GM21825 (cell line): ENCODE measurements around the gene PASD1.
"Not testable (repeated sequence)": the region's sequence is repeated elsewhere in the genome, so short reads cannot be mapped to it uniquely, and the experiment has no call there.

Experiments
- ATAC-seq: cut with Tn5 transposase; IDR thresholded peaks from one replicate; pipeline ENCODE4 v1.9.1; 2021; ENCODE audit warnings: mild to moderate bottlenecking, moderate library complexity; ENCODE audit not compliant: unreplicated experiment

PASD1 gene

DNA sequence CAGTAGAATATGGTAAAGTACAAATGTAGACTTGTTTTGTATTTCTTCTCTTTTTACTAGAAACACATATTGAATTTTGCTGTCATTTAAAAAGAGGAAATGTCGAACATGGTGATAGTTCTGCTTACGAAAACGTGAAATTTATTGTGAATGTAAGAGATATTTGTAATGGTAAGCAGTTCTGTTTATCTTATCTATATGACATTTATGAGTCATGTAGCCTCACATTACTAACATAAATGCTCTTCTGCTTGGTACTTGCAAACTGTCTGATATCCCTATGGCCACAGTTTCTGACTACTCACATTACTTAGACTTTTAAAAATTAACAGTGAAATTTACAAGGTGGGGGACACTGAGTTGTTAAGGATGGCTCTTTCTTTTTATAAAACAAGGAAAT lies 57.9 kb downstream of the PASD1 start:
- ATAC-seq, result no peak

DNA sequence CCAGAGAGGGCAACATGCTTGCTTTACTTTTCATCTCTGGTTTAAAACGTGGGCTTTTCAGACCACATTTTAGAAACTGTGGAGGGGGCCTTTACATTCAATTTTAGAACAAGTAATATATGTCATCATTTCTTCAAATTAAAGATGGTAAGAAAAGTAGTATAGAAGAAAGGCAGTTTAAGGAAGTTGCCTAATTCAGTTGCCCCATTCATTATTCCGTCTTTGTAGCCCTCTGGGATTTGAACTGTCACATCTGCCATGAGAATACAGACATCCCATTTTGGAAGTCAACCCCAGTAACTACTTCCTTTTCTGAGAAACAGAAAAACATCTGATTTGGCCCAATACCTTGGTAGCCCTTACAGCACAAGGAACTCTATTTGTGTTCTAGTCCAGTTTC lies 61.2 kb downstream of the PASD1 start:
- no peak for ATAC-seq

DNA sequence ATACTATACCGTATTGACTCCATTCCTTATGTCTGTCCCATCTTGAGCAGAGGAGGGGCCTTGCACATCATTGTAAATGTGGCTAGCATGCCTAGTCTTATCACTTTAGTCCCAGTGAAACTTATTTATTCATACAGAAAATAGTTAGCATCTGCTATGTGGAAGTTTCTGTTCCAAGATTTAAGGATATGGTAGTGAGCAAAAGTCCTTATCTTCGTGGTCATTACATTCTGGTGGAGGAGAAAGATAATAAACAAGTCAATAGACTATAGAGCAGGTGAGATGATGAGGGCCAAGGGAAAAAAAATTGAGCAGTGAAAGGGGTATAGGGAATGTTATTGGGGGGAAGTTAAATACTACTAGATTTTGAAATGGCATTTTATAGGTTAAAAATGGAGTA lies 68.3 kb downstream of the PASD1 start:
- no peak for ATAC-seq

DNA sequence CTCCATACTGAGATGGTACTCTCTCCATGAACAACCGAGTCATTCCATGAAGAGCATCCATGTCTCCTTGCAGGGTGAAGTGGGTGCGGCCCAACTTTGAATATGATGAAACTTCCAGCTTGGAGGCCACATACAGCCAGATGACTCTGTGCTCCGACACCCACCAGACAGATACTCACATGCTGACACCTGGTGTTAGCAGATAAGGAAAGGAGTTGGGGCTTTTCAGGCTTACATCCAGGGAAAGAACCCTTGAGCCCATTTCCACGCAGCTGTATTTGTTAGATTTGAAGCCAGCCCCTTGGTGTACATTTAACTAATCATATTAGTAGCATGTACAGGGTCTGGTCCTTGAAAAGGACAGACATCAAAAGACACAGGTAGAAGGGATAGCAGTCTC lies 69.7 kb downstream of the PASD1 start:
- ATAC-seq, result no peak

DNA sequence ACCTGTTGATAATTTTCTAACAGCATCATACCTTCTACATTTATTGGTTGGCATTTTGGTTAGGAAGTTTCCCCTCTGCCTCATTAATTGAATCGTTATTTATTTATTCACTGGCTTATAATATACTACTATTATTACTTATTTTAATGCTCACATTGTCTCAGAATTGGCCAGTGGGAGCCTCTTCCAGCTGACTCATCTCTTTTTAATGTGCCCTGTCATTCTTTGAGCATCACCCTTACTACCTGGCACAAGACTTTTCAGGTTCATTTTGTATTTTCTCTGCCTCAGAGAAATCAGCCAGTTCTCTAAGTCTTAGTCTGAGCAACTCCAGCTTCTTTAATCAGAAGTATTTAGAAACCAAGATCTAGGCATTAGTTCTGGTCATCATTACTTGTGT lies 71.5 kb downstream of the PASD1 start:
- no peak for ATAC-seq

DNA sequence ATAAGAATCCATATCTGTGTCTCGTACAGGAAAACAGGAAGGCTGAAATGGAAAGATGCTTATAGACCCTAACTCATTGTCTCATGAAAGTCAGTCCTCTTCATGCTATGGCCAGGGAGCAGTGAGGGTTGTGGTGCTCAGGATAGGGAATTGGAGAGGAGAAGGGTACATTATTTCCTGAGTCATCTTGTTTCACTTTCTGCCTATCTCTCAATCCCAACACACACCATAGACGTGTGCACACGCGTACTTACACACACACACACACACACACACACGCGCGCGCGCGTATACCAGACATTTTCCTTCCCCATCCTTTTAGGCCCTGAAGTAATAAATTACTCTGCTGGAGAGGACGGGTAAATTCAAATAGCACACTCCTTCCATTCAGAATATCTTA lies 78.1 kb downstream of the PASD1 start:
- no peak for ATAC-seq

DNA sequence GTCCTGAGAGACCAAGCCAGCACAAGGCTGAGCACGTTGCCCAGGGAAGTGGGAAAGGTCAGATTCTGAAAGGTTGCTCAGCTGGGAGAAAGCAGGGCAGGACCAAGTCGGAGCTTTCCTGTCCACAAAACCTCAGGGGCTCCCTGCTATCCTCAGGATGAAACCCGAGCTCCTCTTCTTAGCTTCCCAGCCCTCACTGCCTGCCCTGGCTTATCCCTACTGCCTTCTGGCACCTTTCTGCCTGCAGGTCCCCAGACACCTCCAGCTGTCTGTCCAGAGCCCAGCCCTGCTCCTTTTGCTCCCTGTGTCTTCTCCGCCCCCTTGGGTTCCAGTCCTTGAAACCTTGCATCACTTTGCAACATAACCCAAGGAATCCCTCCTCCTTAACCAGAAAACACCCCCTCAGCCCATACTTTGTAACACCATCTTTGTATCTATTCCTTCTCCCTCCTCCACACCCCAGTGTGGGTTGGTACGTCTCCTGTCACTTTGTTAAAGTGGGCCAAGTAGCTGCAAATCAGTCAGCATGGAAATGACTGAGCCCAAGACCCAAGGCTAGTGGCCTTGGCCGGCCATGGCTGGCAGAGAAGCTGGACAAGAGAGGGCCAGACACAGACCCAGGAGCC lies 111.8 kb downstream of the PASD1 start:
- ATAC-seq, result no peak

DNA sequence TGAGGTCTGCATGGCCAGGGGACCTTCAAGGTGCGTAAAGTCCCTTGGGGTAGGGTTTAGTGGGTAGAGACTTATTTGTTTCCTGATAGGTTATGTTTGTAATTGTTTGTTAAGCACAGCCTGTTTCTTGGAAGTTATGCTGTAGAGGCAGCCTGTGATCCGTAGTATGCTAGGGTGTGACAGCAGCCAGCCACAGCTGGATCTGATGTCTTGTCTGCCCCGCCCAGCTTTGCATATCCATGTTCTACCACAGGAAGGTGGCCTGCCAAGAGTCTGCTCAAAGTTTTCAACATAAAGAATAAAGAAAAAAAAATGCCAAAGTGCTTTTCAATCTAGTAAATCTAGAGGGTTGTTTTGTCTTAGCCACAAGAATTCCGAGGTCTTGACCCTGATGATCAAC lies 112.7 kb downstream of the PASD1 start:
- no peak for ATAC-seq

DNA sequence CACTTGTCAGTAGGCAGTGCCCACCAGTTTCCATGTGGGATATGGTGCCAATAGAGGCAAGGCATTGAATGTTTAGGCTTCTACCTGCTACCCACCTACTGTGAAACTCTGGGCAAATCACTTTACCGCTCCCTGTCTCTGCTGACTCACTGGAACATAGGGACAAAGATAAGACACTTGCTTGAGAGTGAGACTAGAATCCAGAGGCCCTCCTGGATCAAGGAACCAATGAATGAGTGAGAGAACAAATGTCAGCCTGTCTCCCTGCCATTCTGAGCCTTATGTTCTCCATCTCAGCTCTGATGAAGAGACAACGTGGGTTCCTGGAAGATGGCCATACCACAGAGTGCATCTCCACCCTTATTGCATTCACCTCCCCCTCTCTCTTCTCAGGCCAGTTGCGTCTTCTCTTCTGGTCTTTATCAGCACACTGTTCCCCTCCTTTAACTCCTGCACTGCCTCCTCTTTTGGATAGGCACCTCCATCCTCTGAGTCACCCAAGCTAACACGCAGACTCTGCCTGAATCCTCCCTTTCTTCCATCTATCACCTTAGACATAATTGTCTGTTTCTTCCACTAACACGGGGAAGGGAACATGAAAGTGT lies 116.4 kb downstream of the PASD1 start:
- ATAC-seq, result no peak

DNA sequence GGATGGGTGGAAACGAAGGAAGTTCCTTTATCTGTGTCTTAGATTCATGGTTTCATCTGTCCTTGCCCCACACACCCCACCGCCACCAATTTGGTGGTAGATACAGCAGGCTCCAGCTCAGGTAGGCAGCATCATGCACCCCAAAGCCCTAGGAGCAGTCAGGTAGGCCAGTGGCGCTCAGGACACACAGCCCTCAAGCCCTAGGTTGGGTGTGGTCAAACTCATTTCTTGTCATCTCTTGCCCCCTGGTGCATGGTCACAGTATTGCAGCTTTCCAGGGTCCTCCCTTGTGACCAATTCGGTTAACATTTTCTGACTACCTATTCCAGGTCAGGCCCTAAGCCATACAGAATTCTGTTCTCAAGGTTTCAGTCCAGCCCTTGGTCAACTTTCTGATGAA lies 117.3 kb downstream of the PASD1 start:
- ATAC-seq, result peak; percentile 89

DNA sequence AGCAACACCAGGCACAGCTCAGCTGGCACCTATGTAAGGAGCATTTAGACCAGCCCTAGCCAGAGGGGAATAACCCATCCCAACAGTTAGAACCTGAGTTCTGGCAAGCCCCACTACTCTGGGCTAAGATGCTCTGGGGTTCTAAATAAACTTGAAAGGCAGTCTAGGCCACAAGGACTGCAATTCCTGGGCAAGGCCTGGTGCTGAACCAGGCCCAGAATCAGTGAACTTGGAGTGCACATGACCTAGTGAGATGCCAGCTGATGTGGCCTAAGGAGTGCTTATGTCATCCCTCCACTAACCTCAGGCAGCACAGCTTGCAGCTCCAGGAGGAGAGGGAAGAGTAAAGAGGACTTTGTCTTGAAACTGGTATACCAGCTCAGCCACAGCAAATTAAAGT lies 124.2 kb downstream of the PASD1 start:
- ATAC-seq, result no peak

DNA sequence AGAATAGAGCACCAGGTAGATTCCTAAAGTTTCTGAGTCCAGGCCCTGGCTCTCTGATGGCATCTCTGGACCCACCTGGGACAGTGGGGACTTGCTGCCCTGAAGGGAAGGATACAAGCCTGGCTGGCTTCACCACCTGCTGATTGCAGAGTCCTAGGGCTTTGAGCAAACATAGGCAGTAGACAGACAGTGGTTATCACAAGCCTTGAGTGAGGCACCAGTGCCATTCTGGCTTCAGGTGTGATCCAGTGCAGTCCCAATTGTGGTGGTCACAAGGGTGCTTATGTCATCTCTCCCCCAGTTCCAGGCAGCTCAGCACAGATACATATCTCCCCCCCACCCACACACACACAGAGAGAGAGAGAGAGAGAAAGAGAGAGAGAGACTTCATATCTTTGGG lies 125.2 kb downstream of the PASD1 start:
- no peak for ATAC-seq

DNA sequence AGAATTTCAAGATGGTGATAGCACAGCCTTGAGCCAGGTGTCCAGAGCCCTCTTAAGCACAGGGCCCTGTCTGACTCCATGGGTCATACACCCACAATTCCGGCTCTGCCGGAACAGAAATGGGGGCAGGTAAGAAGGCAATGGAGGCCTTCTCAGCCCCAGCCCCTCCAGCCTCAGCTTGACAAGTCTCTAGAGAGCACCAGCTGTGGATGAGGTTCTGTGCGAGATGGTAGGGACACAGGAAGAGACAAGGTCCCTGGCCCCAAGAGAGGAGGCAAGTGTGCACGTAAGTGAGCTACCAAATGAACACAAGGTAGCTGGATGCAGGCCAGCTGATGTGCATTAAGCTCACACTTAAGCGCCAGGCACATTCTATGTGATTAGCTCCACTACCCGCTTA lies 129.3 kb downstream of the PASD1 start:
- ATAC-seq, result no peak

DNA sequence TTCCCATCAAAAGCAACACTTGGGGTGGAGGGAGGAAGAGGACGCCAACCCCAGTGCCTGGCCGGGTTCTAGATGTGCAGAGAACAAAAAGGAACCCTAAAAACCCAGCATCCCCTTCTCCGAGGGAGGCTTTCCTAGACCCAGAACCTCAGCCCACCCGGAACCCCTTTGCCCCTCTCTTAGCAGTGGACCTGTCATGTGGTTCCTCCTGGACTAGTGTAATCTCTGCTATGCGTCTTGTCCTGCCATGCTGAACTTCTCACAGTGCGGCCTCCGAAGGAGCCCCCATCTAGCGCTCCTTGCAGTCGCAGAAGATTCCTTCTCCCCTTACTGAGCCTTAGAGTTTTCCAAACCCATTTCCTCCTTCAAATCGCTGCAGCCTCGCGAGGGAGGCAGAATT lies 130.6 kb downstream of the PASD1 start:
- ATAC-seq, result no peak

DNA sequence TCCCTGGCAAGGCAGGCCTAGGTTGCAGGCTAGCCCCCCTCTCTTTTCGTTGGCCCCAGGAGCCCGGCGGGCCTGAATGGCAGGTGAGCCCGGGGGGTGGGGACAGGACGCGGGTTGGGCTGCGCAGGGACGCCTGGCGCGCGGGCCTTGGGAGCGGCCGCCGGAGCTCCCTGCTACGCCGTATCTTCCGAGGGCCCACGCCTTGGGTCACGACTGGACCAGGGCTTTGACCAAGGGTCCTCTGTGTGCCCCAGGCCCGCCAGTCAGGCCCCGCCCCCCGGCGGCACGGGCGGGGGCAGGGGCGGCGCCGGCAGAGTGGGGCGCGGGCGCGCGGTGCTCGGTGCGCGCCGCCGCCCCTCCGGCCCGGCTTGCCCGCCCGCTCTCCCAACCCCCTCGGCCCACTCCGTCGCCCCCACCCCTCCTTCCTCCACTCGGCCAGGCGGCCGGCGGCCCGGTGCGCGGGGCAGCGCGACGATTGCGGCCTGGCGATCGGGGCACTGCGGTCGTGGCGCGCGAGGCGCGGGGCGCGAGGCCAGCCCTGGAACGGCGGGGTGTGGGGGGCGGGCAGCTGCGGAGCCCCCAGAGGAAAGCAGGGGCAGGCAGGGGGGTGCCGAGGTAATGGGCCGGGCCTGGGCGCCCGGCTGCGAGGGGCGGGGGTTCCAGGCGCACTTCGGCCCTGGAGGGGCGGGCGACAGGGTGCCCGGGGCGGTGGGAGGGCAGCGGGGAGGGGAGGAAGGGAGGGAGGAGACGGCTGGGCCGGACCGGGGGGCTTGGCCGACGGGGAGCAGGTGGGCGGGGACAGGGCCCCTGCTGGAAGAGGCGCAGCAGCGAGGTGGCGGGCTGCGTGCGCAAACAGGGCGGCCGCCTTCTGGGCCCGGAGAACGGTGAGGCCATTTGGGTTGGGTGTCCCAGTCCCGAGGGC lies 131.4 kb downstream of the PASD1 start, which contains the start of gene PRRG3:
Gene PRRG3, plus strand, starts transcription at position 798 of the 922 bp plus-strand sequence. CDS start 3,357 bp downstream, outside the sequence.
- no peak for ATAC-seq

DNA sequence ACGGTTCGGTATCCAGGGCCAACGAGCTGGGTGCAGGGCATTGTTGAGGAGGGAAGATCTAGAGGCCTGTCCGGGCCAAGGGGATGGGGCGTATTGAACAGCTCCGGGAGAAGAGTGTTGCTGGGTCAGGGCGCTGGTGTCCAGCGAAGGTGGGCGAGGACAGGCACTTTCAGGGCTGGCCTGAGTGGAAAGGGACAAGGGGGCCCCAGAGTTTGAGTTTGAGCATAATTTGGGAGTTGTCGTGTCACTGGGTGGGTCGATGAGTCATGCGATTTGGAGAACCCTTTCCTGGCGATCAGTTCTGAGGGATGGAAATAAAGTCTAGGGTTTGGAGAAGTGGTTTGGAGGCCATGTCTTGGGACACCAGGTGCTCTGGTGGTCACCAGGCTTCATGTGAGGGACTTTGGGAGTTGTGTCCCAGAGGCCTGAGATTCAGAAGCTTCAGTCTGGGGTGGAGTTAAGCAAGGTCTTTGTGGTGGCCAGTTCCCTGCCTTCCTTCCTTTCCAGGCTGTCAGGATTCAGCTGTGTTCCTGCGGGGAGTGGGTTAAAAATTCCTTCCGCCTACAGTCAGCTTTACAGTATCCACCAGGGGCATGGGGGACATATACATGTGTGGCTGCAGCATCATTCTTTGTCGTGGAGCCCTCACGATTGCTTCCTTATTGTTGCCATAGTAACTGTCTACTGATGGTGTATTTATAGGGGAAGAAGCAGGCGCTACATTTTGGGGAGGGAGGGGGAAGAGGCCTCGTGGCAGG lies 132.3 kb downstream of the PASD1 start:
- no peak for ATAC-seq

DNA sequence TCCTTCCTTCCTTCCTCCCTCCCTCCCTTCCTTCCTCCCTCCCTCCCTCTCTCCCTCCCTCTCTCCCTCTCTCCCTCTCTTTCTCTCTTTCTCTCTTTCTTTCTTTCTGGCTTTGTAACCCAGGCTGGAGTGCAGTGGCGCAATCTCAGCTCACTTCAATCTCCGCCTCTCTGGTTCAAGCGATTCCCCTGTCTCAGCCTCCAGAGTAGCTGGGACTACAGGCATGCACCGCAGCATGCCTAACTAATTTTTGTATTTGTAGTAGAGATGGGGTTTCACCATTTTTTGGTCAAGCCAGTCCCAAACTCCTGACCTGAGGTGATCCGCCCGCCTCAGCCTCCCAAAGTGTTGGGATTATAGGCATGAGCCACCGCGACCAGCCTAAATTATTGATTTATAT lies 133.6 kb downstream of the PASD1 start:
- ATAC-seq, result not testable (repeated sequence)

DNA sequence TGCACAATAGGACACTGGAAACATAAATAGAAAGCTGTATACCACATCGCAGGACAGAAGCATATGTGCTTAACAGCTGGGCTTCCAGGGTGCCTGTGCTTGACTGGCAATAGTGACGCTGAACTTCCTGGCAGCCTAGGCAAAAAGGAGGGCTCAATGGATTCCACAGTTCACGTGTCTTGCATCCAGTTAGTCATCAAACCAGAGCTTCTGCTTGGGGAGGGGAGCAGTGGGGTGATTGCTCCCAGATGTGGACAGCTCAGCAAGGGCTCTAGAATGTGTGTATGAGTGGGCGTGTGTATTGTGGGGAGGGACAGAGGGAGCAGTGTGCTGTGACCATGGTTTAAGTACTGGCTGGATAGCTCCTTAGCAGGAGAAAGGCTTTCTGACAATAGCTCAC lies 134.0 kb downstream of the PASD1 start:
- no peak for ATAC-seq

DNA sequence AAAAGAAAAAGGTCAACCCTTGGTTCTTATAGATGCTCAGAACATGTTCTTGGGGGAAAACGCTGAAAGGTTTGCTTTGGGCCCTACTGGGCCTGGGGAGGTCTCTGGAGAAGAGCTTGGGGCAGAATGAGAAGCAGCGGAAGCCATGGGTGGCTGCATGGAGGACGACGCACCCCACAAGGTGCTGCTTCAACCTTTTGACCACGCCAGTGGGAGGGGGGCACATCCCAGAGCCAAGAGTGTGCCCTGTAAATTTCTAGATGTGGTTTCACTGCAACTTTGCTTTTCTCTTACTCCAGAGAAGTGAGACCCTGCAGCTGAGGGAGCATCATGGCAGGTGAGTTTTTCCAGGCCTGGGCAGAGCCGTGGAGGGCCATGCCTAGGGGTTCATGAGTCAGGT lies 135.0 kb downstream of the PASD1 start:
- no peak for ATAC-seq

DNA sequence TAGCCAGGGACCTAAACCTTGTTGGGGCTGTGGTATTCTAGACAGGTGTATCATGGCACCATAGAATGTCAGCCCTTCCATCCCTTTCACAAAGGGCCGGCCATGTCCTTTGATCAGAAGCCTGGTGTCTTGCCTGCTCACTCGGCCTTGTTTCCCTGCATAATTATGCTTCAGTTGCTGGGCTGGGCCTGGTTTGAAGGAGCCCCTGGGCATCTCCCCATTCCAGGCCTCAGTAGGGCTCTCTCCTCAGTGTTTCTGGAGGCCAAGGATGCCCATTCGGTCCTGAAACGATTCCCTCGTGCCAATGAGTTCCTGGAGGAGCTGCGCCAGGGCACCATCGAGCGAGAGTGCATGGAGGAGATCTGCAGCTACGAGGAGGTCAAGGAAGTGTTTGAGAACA lies 136.3 kb downstream of the PASD1 start:
- ATAC-seq, result no peak

DNA sequence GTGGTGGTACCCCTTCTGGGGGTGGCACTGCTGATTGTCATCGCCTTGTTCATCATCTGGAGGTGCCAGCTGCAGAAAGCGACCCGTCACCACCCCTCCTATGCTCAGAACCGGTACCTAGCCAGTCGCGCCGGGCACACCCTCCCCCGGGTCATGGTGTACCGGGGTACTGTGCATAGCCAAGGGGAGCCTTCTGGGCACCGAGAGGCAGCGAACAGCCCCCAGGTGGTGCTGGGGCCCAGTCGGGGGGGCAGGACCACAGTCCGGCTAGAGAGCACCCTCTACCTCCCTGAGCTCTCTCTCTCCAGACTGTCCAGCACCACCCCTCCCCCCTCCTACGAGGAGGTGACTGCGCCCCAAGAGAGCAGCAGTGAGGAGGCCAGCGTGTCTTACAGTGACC lies 137.1 kb downstream of the PASD1 start:
- ATAC-seq, result no peak
